Measurements from ENCODE around the gene UNC13A.
A peak's percentile ranks its signal among the peaks of the same experiment; 100 is the strongest.

UNC13A gene

GRCh38 chr19:17687857-17688784 is at the start of gene UNC13A:
Gene UNC13A, minus strand, starts transcription at chr19:17688354. Its CDS starts 155 bp downstream, at chr19:17688199.
- DNase-seq (ENCODE audit: low read depth), result peak; percentile 24

- no peak for DNase-seq (ENCODE audit: low read depth)
These were observed 49.6 kb upstream of the UNC13A start for GRCh38 chr19:17737690-17738153.

GRCh38 chr19:17735410-17735809 is 47.3 kb upstream of the UNC13A start:
- DNase-seq (ENCODE audit: low read depth), result no peak

- no peak for DNase-seq (ENCODE audit: low read depth)
These were observed 46.0 kb upstream of the UNC13A start for GRCh38 chr19:17734146-17734545.

- DNase-seq (ENCODE audit: low read depth), result no peak
These were observed 45.0 kb upstream of the UNC13A start for GRCh38 chr19:17733127-17733526.

- no peak for DNase-seq (ENCODE audit: low read depth)
These were observed 39.7 kb upstream of the UNC13A start for GRCh38 chr19:17727843-17728242.

GRCh38 chr19:17726964-17727773 is 39.0 kb upstream of the UNC13A start:
- no peak for DNase-seq (ENCODE audit: low read depth)

- DNase-seq (ENCODE audit: low read depth), result no peak
These were observed 38.1 kb upstream of the UNC13A start for GRCh38 chr19:17726136-17726741.

- DNase-seq (ENCODE audit: low read depth), result no peak
These were observed 37.4 kb upstream of the UNC13A start for GRCh38 chr19:17725422-17726078.

GRCh38 chr19:17724655-17725054 is 36.5 kb upstream of the UNC13A start:
- no peak for DNase-seq (ENCODE audit: low read depth)

GRCh38 chr19:17722655-17723240 is 34.6 kb upstream of the UNC13A start:
- no peak for DNase-seq (ENCODE audit: low read depth)

GRCh38 chr19:17721821-17722220 is 33.7 kb upstream of the UNC13A start:
- no peak for DNase-seq (ENCODE audit: low read depth)

GRCh38 chr19:17721111-17721628 is 33.0 kb upstream of the UNC13A start:
- no peak for DNase-seq (ENCODE audit: low read depth)

GRCh38 chr19:17720440-17720839 is 32.3 kb upstream of the UNC13A start:
- no peak for DNase-seq (ENCODE audit: low read depth)

GRCh38 chr19:17719730-17720400 is 31.7 kb upstream of the UNC13A start:
- DNase-seq (ENCODE audit: low read depth), result peak; percentile 20

GRCh38 chr19:17718947-17719711 is 31.0 kb upstream of the UNC13A start, which contains the start of gene MAP1S:
Gene MAP1S, plus strand, starts transcription at chr19:17719480. Its CDS starts 23 bp downstream, at chr19:17719503.
- peak; percentile 60 for DNase-seq (ENCODE audit: low read depth)

GRCh38 chr19:17718550-17718946 is 30.4 kb upstream of the UNC13A start:
- no peak for DNase-seq (ENCODE audit: low read depth)

GRCh38 chr19:17716309-17716929 is 28.3 kb upstream of the UNC13A start:
- DNase-seq (ENCODE audit: low read depth), result no peak

GRCh38 chr19:17711851-17712250 is 23.7 kb upstream of the UNC13A start:
- DNase-seq (ENCODE audit: low read depth), result no peak

All from stimulated activated CD8-positive, alpha-beta memory T cell treated with anti-CD3 and anti-CD28 coated beads, Interleukin-4, amount 100 ng/mL, for 24 hours (primary cell).